Frontal cortex (tissue), 4 donors: Measurements from ENCODE around the gene DNAJC1. TPM values are rescaled to one million over a fixed set of nuclear protein-coding genes. Genes with fewer than 3 reads are reported as not detected.
A peak's percentile ranks its signal among the peaks of the same experiment; 100 is the strongest.

Experiments
- DNase-seq, 2 donors: peaks; one replicate each; pipeline ENCODE4 v3.0.0; 2012; ENCODE audit warnings: low spot score in 2 of 2
- FAIRE-seq: peaks from 2 replicates; lab custom pipeline; 2012; peaks lifted over from hg19 to GRCh38; lab: Jason Lieb, UNC
- total RNA-seq: library from RNA; depleted of rRNA; stranded (reverse); fragments of >200 nt; gene quantifications from one replicate; pipeline ENCODE4 v1.2.3, GENCODE V29; 2014
- donor health status: control.
- donor health status: control.
- donor health status: control.

Gene DNAJC1
- total RNA-seq, 1 donor from 2014 or later, result 20.0 TPM

- no peak for DNase-seq
- FAIRE-seq, result no peak
Observed at GRCh38 chr10:22010539-22010938, 7.0 kb upstream of the DNAJC1 start.

- FAIRE-seq, result no peak
- DNase-seq, result no peak
Observed at GRCh38 chr10:22006379-22006884, 2.9 kb upstream of the DNAJC1 start.

GRCh38 chr10:22005763-22006162 lies 2.2 kb upstream of the DNAJC1 start:
- DNase-seq (no peak), FAIRE-seq (no peak)

GRCh38 chr10:22003964-22004281 lies 393 bp upstream of the DNAJC1 start:
- FAIRE-seq, result no peak
- no peak for DNase-seq

GRCh38 chr10:22002591-22003176 lies 846 bp downstream of the DNAJC1 start:
- DNase-seq (peak in 1 of 2 donors; percentile 8), FAIRE-seq (no peak)

GRCh38 chr10:21995557-21995956 lies 8.0 kb downstream of the DNAJC1 start:
- FAIRE-seq, result no peak
- no peak for DNase-seq

GRCh38 chr10:21993360-21994001 lies 10.0 kb downstream of the DNAJC1 start:
- DNase-seq (no peak), FAIRE-seq (peak; percentile 89)

GRCh38 chr10:21991785-21992184 lies 11.7 kb downstream of the DNAJC1 start:
- DNase-seq, result no peak
- FAIRE-seq, result no peak

GRCh38 chr10:21990449-21990848 lies 13.1 kb downstream of the DNAJC1 start:
- FAIRE-seq, result no peak

GRCh38 chr10:21989453-21990154 lies 13.9 kb downstream of the DNAJC1 start:
- no peak for FAIRE-seq

More at GRCh38 chr10:21990449-21990848, 13.1 kb downstream of the DNAJC1 start:
- no peak for DNase-seq

GRCh38 chr10:21985541-21985940 lies 18.0 kb downstream of the DNAJC1 start:
- no peak for FAIRE-seq
- no peak for DNase-seq

More at GRCh38 chr10:21989453-21990154, 13.9 kb downstream of the DNAJC1 start:
- peak in 1 of 2 donors; percentile 24 for DNase-seq

GRCh38 chr10:21981118-21981517 lies 22.4 kb downstream of the DNAJC1 start:
- no peak for FAIRE-seq
- DNase-seq, result no peak

GRCh38 chr10:21980691-21981090 lies 22.8 kb downstream of the DNAJC1 start:
- DNase-seq, result no peak
- FAIRE-seq, result no peak

GRCh38 chr10:21978191-21978862 lies 25.2 kb downstream of the DNAJC1 start:
- DNase-seq, result no peak
- FAIRE-seq, result no peak

GRCh38 chr10:21976739-21977138 lies 26.8 kb downstream of the DNAJC1 start:
- no peak for DNase-seq
- FAIRE-seq, result no peak

- no peak for FAIRE-seq
- no peak for DNase-seq
Observed at GRCh38 chr10:21976280-21976679, 27.2 kb downstream of the DNAJC1 start.

GRCh38 chr10:21975378-21975990 lies 28.0 kb downstream of the DNAJC1 start:
- DNase-seq (no peak), FAIRE-seq (no peak)

- FAIRE-seq, result no peak
- DNase-seq, result no peak
Observed at GRCh38 chr10:21972584-21972983, 30.9 kb downstream of the DNAJC1 start.

- peak; percentile 88 for FAIRE-seq
- no peak for DNase-seq
Observed at GRCh38 chr10:21969326-21970287, 33.9 kb downstream of the DNAJC1 start.
